NCI-H187 treated with DMSO at 0.1 percent for 48 hours (cell line): ENCODE measurements around the gene CCDC9.
A peak's percentile ranks its signal among the peaks of the same experiment; 100 is the strongest.

Experiments used
- DNase-seq: peaks from one replicate; lab custom pipeline; 2025; lab: John Stamatoyannopoulos, UW

CCDC9 gene

GRCh38 chr19:47255879-47256692 lies at the start of gene CCDC9:
Gene CCDC9, plus strand, starts transcription at chr19:47256525. Its CDS starts 1,876 bp downstream, at chr19:47258401.
- peak; percentile 88 for DNase-seq

- no peak for DNase-seq
These were observed 46.8 kb upstream of the CCDC9 start for GRCh38 chr19:47209319-47210179.

- DNase-seq: no peak
These were observed 46.2 kb upstream of the CCDC9 start for GRCh38 chr19:47210180-47210490.

- no peak for DNase-seq
These were observed 45.5 kb upstream of the CCDC9 start for GRCh38 chr19:47210689-47211316.

- DNase-seq: no peak
These were observed 40.7 kb upstream of the CCDC9 start for GRCh38 chr19:47215581-47215980.

GRCh38 chr19:47221080-47221841 lies 35.1 kb upstream of the CCDC9 start:
- no peak for DNase-seq

GRCh38 chr19:47221890-47222289 lies 34.4 kb upstream of the CCDC9 start:
- no peak for DNase-seq

- DNase-seq: no peak
These were observed 30.4 kb upstream of the CCDC9 start for GRCh38 chr19:47225746-47226425.

GRCh38 chr19:47226426-47227351 lies 29.6 kb upstream of the CCDC9 start:
- DNase-seq: no peak

GRCh38 chr19:47227352-47228167 lies 28.8 kb upstream of the CCDC9 start:
- no peak for DNase-seq

- no peak for DNase-seq
These were observed 28.0 kb upstream of the CCDC9 start for GRCh38 chr19:47228168-47228936.

GRCh38 chr19:47228937-47229675 lies 27.2 kb upstream of the CCDC9 start:
- DNase-seq: no peak

GRCh38 chr19:47229676-47230053 lies 26.7 kb upstream of the CCDC9 start:
- DNase-seq: no peak

- DNase-seq: no peak
These were observed 26.0 kb upstream of the CCDC9 start for GRCh38 chr19:47230054-47230920.

- DNase-seq: no peak
These were observed 25.5 kb upstream of the CCDC9 start, which contains the start of gene BBC3 for GRCh38 chr19:47230921-47231214. Gene BBC3, minus strand, starts transcription at chr19:47231199. Its CDS starts 2,768 bp downstream, at chr19:47228431.

GRCh38 chr19:47231215-47232054 lies 24.9 kb upstream of the CCDC9 start:
- no peak for DNase-seq
